Renal pelvis (tissue), 4 donors: ENCODE data around the gene MRPS10. TPM values are rescaled to one million over a fixed set of nuclear protein-coding genes. Genes with fewer than 3 reads are reported as not detected.
"Not testable (repeated sequence)": the region's sequence is repeated elsewhere in the genome, so short reads cannot be mapped to it uniquely, and the experiment has no call there.

Experiments
- DNase-seq: peaks from one replicate; pipeline ENCODE4 v3.0.0-alpha.2; 2013
- polyA plus RNA-seq, 3 donors: library from polyadenylated mRNA; unstranded; fragments of 120-200 nt; gene quantifications; one replicate each; pipeline ENCODE4 v1.2.1, GENCODE V29; 2013; ENCODE audit not compliant: insufficient read length in 3 of 3

MRPS10 gene
- polyA plus RNA-seq, 3 donors = 26.2 to 29.3 (median 26.9) TPM

DNA sequence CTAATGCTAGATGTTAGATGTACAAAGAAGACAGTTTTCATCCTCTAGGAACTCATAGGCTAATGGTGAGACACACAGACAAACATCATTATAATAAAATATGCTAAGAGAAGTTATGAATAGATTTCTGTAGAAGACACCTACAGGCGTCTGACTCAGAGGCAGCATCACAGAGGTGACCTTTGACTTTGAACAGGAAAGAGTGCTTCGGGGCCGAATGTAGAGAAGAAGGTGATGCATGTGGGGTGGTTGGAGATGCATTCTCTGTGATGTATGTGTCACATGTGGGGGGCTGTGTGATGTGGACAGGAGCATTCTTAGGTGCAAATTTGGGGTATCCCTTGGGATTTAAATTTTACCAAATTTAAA, 37.7 kb downstream of the MRPS10 start:
- no peak for DNase-seq

DNA sequence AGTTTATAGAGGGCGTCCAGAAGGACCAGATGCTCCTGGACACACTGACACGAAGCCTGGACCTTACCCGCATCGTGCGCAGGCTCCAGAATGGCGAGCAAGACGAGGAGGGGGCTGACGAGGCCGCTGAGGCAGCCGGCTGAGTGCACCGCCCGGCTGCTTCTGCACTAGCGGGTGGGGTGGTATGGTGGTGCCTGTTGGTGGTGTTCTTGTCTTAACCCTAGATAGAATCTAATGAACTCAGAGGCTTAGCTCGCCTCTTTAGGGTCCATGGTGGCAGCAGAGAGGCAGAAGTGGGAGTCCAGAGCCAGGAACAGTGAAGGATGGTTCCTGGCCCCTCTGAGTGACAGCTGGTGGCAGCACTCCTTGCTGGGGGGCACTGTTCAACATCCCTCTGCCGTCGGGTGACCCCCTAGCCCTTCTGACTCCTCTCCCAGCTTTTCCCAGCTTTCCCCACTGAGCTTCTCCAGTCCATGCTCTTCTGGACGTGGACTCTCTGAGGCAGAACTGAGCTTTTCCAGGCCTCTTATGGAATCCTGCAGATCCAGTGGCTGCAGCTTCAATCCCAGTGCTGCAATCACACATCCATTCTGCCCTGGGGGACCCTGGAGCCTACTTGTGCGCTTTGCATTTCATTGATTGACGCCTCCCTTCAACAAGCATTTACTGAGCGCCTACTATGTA, 38.3 kb downstream of the MRPS10 start:
- no peak for DNase-seq

DNA sequence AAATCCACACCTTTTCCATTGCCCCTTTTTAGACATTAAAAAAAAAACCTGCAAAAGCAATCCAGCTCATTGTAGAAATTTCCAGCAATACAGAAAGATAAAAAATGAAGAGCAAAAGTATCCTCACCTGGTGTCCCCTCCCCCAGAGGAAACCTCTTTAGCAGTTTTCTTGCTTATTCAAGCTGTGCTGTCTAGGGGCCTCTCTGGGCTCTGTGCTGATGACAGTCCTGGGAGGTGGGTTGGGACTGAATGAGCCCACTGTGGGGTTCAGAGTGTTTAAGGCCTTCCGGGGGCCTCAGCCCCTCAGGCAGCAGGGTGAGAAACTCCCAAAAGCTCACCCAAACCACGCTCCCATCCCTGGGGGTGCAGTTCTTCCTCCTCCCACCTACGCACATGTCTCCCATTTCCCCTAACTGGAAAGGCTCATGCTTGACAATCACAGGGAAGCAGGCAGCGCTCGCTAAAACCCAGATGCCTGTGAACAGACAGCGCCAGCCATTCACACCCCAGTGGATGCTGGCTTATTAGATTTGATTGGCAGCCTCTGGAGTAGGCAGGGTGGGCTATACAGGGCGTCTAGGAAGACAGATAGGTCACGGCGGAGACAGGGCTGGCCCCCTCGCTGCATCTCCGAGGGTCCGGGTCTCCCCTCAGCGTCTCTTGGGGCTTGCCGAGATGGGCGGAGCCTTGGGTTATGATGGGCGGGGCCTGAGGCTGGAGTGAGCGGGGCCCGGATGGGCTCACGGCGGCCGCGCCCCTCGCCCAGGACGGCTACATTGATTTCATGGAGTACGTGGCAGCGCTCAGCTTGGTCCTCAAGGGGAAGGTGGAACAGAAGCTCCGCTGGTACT, 39.9 kb downstream of the MRPS10 start:
- DNase-seq = no peak

DNA sequence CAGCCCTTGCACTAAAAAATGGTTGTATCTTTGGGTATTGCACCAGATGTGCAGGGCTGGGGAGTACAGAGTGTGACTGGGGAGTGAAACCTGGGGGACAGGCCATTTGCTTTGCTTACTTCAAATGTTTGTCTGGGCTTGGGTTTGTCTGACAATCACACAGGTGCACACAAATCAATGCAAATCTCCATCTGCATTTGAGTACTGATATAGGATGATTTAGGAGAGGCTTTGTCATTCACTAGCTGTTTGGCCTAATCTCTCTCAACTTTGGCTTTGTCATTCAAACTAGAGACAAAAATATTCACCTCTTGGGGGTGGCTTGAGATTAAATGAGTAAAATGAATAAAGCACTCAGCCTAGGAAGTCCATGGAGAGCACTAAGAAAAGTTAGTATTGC, 40.7 kb downstream of the MRPS10 start:
- DNase-seq = no peak

DNA sequence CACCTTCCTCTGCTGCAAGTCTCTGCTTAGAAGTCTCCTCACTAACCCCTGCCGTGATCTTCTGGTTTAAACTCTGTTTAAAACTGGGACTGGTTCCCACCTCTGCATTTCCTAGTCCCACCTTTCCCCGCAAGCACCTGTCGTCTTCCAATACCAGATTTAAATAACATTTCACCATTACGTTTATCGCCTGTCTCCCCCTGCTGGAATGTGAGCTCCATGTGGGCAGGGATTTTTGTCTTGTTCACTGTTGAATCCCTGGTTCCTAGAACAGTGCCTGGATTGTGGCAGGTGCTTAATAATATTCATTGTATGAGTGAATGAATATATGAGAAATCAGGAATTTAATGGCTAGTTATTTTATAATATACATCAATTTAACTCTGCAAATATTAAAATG, 41.8 kb downstream of the MRPS10 start:
- DNase-seq = no peak

DNA sequence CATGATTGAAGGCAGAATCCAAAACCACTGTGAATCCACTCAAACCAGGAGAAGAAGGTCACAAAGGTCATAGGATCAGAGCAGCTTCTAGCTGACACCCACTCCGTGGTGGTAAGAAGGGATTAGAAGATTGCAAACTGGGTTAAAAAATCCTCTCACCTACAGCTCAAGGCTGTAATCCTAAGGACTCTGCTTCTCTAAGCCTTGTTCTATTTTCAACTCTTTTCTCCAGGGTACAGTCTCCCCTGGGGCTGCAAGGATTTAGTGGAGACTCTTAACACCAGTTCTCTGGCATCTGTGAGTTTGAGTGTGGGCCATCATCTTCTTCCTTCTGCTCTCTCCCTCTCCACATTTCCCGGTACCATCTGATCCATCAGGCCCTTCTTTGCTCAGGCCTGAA, 44.6 kb downstream of the MRPS10 start, which contains the start of gene GUCA1A:
GUCA1A (plus strand) TSS at position 264 of the 400 bp plus-strand sequence. CDS start 250 bp downstream, outside the sequence.
- DNase-seq = no peak

DNA sequence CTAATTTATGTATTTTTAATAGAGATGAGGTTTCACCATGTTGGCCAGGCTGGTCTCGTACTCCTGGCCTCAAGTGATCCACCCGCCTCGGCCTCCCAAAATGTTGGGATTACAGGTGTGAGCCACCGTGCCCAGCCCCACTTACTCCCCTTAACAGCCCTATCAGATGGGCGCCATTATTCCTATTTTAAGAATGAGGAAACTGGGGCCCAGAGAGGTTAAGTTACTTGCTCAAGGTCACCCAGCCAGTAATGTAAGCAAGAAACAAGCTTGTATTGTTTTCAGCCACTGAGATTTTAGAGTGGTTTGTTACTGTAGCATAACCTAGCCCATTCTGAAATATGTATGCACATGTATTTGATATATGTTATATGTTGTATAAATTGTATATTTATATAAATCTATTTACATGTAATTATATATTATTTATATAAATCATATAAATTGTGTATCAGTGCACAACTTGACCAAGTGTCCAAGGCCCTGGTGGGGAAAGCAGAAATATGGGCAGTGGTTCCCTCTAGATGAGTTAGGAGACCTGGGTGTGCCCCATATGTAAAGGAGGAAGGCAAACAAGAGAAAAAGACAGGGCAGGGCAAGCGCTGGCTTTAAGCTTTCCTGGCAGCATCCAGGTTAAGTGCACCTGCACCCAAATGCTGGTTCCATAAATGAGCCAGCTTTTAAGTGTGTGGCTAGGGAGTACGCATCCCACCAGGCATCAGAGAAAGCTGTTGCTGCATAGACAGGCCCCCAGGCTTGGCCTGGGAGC, 45.7 kb downstream of the MRPS10 start:
- no peak for DNase-seq

DNA sequence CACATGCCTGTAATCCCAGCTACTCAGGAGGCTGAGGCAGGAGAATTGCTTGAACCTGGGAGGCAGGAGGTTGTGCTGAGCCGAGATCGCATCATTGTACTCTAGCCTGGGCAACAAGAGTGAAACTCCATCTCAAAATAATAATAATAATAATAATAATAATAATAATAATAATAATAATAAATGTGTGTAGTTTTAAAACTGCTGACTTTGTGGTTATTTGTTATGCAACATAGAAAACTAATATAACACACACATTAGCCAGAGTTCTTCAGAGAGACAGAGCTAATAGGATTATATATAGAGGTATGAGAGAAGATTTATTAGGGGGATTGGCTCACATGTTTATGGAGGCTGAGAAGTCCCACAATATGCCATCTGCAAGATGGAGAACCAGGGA, 47.9 kb downstream of the MRPS10 start:
- DNase-seq = not testable (repeated sequence)

DNA sequence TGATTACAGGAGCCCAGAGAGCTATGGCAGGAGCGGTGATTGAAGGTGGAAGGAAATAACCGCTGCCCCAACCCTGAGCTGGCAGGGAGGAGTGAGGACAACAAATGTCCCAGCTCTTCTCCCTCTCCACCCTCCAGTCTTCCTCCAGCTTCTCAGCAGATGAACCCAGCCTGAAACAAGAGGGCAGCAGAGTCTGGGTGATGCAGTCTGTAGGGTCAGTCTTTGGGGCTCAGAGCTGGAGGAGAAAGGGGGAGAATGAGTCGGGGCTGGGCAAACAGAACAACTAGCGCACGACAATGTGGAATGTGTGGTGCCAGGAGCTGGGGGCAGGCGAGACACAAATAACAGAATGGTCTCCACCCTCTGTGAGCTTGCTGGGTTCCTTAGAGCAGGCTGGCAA, 49.0 kb downstream of the MRPS10 start:
- DNase-seq = no peak

DNA sequence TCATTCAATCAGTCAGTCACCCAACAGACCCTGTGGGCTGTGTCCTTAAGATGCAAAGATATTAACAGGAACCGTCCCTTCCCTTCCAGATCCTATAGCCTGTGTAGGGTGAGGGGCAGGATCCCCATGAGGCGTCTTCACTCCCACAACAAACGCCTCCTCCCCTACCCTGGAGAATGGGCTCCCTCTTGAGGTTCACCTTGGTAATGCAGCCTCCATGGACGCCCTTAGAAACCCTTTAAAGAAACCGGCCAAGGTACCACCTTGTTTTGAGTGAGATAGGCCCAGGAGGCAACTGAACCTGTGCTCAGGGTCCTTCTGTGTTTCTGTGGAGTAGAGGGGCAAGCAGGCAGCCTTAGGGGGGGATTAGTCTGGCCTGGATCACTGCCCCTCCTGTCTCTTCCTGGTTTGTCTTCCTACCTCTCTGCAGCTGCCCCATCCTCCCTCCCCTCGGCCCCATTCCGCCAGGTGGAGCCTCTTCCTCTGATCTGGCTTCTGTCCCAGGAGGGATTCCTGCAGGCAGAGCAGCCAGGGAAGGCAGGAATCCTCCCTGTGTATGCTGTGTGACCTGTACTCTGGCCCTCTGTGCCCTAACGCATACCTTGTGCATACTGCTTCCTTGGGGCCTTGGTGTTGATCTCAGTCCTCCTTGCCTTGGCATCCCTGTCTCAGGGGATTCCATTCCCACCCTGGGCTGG, 51.1 kb downstream of the MRPS10 start:
- DNase-seq = peak; percentile 72

DNA sequence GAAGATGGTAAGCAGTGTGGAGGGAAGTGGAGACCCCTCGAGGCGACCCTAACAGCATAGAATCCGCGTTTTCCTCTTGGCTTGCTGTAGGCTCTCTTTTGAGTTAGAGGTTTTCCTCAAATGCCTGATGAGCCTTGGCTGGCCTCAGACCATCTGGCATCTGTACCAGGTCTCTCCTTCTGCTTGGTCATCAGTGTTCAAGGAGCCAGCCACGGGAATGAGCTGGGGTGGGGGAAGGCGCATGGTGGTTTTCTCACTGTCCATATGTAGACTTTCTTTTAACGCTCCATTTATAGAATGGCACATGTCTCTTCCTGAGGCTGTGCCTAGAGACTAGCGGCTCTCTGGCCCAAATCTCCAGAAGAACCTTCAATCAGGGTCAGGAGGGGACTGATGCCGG, 52.6 kb downstream of the MRPS10 start:
- no peak for DNase-seq

DNA sequence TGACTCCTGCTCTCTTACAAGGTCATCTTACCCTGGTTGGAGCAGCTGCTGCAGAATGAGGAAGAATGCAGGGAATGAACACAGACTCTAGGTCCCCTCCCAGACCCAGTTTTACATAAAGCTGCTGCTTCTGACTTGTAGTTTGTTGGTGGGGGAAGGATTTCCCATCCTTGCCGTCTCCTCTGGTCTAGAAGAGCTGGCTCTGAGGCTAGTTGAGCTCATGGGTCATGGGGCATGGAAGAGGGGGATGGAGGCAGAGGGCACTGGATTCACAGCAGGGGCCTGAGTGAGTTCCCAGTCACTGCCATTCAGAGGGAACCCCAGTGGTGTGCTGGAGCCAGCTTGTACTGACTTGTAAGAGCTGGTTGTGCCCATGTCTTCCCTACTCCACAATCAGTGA, 53.7 kb downstream of the MRPS10 start:
- DNase-seq = peak; percentile 39

DNA sequence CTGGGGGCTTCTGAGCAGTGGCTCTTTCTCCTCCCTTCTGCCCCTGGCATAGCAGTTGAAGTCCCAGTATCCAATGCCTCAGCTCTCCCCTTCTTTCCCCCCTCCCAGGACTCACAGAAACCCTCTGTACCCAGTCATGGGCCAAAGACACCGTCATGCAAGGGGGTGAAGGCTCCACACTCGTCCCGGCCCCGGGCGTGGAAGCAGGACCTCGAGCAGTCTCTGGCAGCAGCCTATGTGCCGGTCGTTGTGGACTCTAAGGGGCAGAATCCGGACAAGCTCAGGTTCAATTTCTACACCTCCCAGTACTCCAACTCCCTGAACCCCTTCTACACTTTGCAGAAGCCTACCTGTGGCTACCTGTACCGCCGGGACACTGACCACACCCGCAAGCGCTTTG, 54.8 kb downstream of the MRPS10 start:
- no peak for DNase-seq

DNA sequence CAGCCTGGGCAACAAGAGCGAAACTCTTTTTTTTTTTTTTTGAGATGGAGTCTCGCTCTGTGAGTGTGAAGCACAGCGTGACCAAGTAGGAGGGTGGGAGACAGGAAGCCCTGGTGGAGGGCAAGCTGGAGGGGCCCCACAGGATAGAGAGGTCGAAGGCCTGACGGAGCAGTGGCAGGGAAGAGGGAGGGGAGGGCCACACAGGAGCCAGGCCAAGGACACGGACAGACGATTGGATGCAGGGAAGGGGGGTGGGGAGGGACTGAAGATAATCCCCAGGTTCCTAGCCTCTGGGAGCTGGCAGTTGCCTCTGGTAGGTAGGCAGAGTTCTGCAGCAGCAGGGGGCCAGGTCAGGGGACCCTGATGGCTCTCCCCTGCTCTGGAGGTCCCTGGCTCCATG, 55.3 kb downstream of the MRPS10 start:
- DNase-seq = no peak

DNA sequence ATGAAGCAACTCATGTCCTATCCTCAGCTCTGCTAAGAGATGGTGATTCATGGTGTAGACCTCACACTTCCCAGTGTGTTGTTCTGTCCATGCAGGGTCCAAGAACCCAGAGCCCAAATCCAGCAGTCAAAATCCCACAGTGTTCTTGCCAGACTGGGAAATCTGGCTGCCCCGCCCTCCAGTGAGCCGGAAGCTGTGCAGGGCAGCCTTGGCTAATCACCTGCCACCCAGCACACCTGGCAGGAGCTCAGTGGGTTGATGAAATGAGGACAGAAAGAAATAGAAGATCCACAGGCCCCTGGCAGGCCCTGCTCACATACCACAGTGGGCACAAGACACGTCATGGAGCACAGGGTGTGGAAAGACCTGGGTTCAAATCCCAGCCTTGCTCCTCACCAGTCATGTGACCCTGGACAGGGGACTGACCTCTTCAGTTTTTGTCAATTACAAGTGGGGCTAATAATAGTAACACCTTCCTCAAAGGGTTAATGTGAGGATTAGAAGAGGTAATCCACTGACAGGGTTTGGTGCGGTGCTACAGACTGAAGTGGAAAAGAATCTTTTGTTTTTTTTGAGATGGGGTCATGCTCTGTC, 58.1 kb downstream of the MRPS10 start:
- no peak for DNase-seq

DNA sequence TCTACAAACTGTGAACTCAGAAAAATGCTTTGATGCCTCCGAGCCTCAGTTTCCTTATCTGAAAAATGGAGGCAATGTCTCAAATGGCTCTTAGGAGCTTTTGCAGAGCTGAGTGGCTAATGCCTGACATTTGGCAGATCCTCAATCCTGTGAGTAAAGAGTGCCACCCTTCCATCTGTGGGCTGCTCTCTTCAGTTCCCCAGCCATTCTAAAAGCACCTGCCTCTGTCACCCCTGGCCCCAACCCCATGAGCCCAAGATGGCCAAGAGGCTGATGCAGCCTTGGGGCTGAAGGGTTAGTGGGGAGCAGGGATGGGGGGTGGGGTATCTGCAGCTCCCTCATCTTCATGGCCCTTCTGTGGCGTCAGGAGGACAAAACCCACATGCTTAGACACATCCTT, 59.0 kb downstream of the MRPS10 start:
- DNase-seq = no peak

DNA sequence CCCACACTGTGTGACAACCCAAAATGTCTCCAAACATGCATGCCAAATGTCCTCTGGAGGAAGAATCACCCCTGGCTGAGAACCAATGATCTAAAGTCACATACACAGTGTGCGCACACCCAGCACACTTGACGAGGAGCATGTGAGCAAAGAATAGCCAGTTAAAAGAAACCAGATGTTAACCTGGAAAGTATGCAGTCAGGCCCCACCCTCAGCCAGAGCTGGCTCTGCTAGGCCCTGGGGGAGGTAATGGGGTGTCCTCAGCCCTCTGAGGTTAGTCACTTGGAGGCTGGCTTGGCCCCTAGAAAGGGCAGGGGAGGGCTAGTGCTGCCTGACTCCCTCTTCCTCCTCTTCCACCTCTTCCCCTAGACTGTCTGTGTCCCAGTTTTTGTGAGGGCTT, 59.6 kb downstream of the MRPS10 start:
- no peak for DNase-seq
